Measurements from ENCODE around the gene NFATC1.

The NFATC1 gene

DNA sequence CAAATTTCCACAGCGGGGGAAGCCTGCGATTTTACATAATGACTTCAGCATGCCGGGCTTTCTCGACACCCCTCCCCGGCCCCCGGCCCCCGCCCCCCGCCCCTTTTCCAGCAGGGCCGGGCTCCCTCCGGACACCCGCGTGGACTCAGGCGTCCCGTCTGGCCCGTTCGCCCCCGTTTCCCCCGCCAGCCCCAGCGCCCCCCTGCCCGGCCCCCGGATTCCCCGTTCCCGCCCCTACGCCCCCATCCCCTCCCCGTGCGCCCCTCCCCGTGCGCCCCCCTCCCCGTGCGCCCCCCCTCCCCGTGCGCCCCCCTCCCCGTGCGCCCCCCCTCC, 456 bp upstream of the NFATC1 start:
- Histone ChIP-seq H3K4me3 (ENCODE audit: control insufficient read depth in 1 of 7, extremely low read depth in 1 of 7, insufficient read depth in 4 of 7, low read depth in 2 of 7, low read length in 6 of 7) (peak overlapping the region in 5 of 7 experiments; percentile 47 to 71 (median 60)), H3K9me3 (ENCODE audit: control extremely low read depth in 1 of 5, control insufficient read depth in 4 of 5, insufficient read depth in 2 of 5, low read depth in 1 of 5, low read length in 4 of 5) (no peaks in the 10 kb centered on the region), H3K27ac (ENCODE audit: insufficient read depth in 1 of 2, low read depth in 1 of 2, low read length in 2 of 2, poor library complexity in 1 of 2, severe bottlenecking in 2 of 2) (no peak overlapping the region), H3K27me3 (replicated peaks in 2 of 5; ENCODE audit: control insufficient read depth in 4 of 5, insufficient read depth in 5 of 5, low read length in 4 of 5) (peaks cover 0 to 25% (median 10%) of the 10 kb centered on the region in 5 experiments), H3K4me1 (ENCODE audit: control extremely low read depth in 1 of 4, control insufficient read depth in 4 of 4, insufficient read depth in 4 of 4, low read length in 3 of 4) (peaks cover 0 to 63% (median 53%) of the 10 kb centered on the region in 4 experiments), H3K36me3 (ENCODE audit: control insufficient read depth in 4 of 4, insufficient read depth in 4 of 4, low read length in 3 of 4) (no peaks in the 10 kb centered on the region)
- WGBS (ENCODE audit: insufficient coverage): 0% methylated on average over 2 of the region's 34 CpGs
- ChIA-PET CTCF (interaction anchor here (1.3 kb wide), 1 partner anchor 20 kb away, joined by 4 read pairs; no protein-coding TSS in a partner anchor), POLR2A (interaction anchor here (0.6 to 2.1 kb wide), 5 partner anchors 10 to 284 kb away, joined by 3 to 8 read pairs (median 4); partner anchors contain the start of gene CTDP1)
- no peak for DNase-seq

DNA sequence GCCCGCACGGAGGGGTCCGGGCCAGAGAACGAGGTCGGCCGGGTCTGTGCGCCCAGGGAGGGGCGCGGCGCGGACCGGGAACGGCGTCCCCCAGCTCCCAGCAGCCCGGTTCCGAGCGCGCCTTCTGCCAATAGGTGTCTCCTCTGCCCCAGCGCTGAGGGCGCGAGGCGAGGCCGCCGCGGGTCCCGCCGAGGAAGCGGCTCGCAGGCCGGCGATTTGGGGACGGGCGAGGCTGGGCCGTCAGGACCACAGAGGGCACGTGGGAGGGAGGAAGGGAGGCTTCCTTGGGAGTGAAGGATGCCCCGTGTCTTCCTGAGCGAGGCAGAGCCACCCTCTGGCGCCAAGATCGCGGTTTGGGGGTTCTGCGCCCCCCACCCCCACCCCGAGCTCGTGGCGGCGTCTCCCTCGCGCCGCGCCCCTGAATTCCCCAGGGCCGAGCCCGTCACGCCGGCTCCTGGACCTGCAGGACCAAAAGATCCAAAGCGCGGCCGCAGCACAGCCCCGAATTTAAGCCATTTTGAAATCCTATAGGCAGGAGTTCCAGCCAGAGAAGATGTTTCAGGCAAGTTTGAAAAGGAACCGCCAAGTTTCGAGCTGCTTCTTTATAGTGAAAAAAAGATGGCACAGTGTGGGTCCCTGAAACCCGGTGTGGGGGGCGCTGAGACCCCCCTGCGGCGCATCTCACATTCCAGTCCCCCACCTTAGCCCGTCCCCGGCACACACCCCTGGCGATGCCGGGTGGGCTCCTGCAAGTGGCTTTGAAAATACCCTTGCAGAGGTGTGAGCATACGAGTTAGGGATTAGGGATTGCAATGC, 909 bp downstream of the NFATC1 start:
- CTCF ChIA-PET: interaction anchor here (0.9 to 2.0 kb wide), 13 partner anchors 9 to 131 kb away, joined by 3 to 7 read pairs (median 3); no protein-coding TSS in a partner anchor
- H3K9me3 ChIP-seq (ENCODE audit: control extremely low read depth in 1 of 5, control insufficient read depth in 4 of 5, insufficient read depth in 2 of 5, low read depth in 1 of 5, low read length in 4 of 5): no peaks in the 10 kb centered on the region
- POLR2A ChIA-PET: interaction anchor here (0.5 to 2.1 kb wide), 5 partner anchors 9 to 284 kb away, joined by 3 to 8 read pairs (median 3); partner anchors contain the start of gene CTDP1
- H3K27me3 ChIP-seq (replicated peaks in 2 of 5; ENCODE audit: control insufficient read depth in 4 of 5, insufficient read depth in 5 of 5, low read length in 4 of 5): peaks cover 0 to 17% (median 10%) of the 10 kb centered on the region in 5 experiments
- H3K27ac ChIP-seq (ENCODE audit: insufficient read depth in 1 of 2, low read depth in 1 of 2, low read length in 2 of 2, poor library complexity in 1 of 2, severe bottlenecking in 2 of 2): no peak overlapping the region
- 15% methylated on average over 56 of the region's 68 CpGs for WGBS (ENCODE audit: insufficient coverage)
- H3K4me1 ChIP-seq (ENCODE audit: control extremely low read depth in 1 of 4, control insufficient read depth in 4 of 4, insufficient read depth in 4 of 4, low read length in 3 of 4): peaks cover 0 to 71% (median 60%) of the 10 kb centered on the region in 4 experiments
- H3K4me3 ChIP-seq (ENCODE audit: control insufficient read depth in 1 of 7, extremely low read depth in 1 of 7, insufficient read depth in 4 of 7, low read depth in 2 of 7, low read length in 6 of 7): peak overlapping the region; percentile 49 to 82 (median 63)
- H3K36me3 ChIP-seq (ENCODE audit: control insufficient read depth in 4 of 4, insufficient read depth in 4 of 4, low read length in 3 of 4): no peaks in the 10 kb centered on the region
- peak in 1 of 3 donors; percentile 51 for DNase-seq

DNA sequence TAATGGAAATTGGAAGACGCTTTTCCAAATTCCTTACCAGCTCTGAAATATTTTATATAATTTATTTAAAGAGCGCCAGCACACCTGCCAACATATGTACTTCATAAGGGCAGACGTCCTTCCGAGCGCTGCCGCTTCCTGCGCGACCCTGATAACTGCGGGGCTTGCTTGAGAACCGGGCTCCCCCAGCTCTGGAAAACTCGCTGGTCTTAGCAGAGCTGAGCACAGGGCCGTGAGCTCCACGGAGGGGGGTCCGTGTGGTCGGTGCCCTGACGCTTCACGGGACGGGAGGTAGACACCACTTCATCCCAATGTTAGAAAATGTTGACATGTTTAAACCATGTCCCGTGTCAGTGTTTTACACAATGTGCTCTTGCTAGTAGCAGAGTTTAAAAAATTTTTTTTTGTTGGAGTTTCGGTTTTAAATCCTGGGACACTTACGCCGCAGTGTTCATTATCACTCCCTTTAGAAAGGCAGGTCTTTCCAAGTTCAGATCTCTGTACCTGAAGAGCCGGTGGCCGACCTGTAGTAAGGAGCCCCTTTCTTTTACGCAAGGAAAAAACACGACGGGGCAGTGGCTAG, 1.6 kb downstream of the NFATC1 start:
- POLR2A ChIA-PET: interaction anchor here (0.5 to 2.1 kb wide), 3 partner anchors 8 to 283 kb away, joined by 3 to 8 read pairs (median 3); no protein-coding TSS in a partner anchor
- no peak overlapping the region for H3K27ac ChIP-seq (ENCODE audit: insufficient read depth in 1 of 2, low read depth in 1 of 2, low read length in 2 of 2, poor library complexity in 1 of 2, severe bottlenecking in 2 of 2)
- WGBS (ENCODE audit: insufficient coverage): 98% methylated on average over 19 of the region's 27 CpGs
- no peak for DNase-seq
- H3K4me3 ChIP-seq (ENCODE audit: control insufficient read depth in 1 of 7, extremely low read depth in 1 of 7, insufficient read depth in 4 of 7, low read depth in 2 of 7, low read length in 6 of 7): peak overlapping the region in 5 of 7 experiments; percentile 49 to 82 (median 71)
- H3K27me3 ChIP-seq (replicated peaks in 2 of 5; ENCODE audit: control insufficient read depth in 4 of 5, insufficient read depth in 5 of 5, low read length in 4 of 5): peaks cover 0 to 11% (median 7%) of the 10 kb centered on the region in 5 experiments
- H3K9me3 ChIP-seq (ENCODE audit: control extremely low read depth in 1 of 5, control insufficient read depth in 4 of 5, insufficient read depth in 2 of 5, low read depth in 1 of 5, low read length in 4 of 5): no peaks in the 10 kb centered on the region
- CTCF ChIA-PET: interaction anchor here (0.9 to 2.0 kb wide), 12 partner anchors 8 to 131 kb away, joined by 3 to 7 read pairs (median 3); no protein-coding TSS in a partner anchor
- H3K36me3 ChIP-seq (ENCODE audit: control insufficient read depth in 4 of 4, insufficient read depth in 4 of 4, low read length in 3 of 4): peaks cover 0 to 2% (median 0%) of the 10 kb centered on the region in 4 experiments
- peaks cover 0 to 73% (median 66%) of the 10 kb centered on the region in 4 experiments for H3K4me1 ChIP-seq (ENCODE audit: control extremely low read depth in 1 of 4, control insufficient read depth in 4 of 4, insufficient read depth in 4 of 4, low read length in 3 of 4)

DNA sequence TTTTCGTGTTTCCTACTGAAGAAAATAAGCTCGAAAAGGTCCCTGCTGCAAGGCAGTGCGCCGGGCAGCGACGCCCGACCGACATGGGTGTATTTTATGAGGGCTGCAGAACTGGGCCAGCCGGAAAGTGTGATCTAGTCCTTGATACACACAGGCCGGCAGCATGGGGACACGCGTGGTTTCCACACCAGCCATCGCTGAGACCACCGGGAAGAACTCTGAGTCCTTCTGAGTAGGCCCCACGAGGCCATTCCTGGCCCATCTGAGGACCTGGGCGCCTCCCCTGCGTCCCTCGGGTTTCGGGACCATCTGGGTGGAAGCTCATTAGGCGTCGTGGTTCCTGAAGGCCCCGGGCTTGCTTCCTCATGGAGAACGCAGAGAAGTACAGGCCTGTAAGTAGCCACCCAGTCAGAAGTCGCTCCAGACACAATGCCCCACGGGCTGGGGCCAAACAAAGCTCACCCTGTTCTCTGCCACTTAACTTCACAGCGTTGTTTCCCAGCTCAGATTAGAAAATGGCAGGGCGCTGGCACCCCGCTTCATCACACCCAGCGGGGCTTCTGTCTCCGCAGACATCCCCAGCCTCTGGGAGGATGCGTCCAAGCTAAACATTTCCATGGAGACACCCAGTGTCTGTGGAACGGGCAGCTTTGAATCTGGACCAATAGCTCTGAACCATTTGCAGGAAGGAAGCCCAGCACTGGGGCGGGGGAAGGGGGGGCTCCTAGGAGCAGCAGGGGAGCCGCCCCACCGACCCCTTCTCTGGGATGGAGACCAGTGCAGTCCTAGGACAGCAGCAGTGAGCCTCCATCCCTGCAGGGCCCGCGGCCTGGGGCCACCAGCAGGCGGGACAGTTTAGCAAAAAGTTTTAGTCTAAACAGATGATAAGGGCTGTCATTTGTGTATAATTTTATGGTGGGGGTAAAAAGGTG, 2.4 kb downstream of the NFATC1 start:
- 92% methylated on average over 37 of the region's 38 CpGs for WGBS (ENCODE audit: insufficient coverage)
- Histone ChIP-seq H3K4me3 (ENCODE audit: control insufficient read depth in 1 of 7, extremely low read depth in 1 of 7, insufficient read depth in 4 of 7, low read depth in 2 of 7, low read length in 6 of 7) (peak overlapping the region in 3 of 7 experiments; percentile 4 to 76 (median 54)), H3K9me3 (ENCODE audit: control extremely low read depth in 1 of 5, control insufficient read depth in 4 of 5, insufficient read depth in 2 of 5, low read depth in 1 of 5, low read length in 4 of 5) (no peaks in the 10 kb centered on the region), H3K27me3 (replicated peaks in 2 of 5; ENCODE audit: control insufficient read depth in 4 of 5, insufficient read depth in 5 of 5, low read length in 4 of 5) (peaks cover 0 to 7% (median 3%) of the 10 kb centered on the region in 5 experiments), H3K4me1 (ENCODE audit: control extremely low read depth in 1 of 4, control insufficient read depth in 4 of 4, insufficient read depth in 4 of 4, low read length in 3 of 4) (peaks cover 4 to 73% (median 68%) of the 10 kb centered on the region in 4 experiments), H3K27ac (ENCODE audit: insufficient read depth in 1 of 2, low read depth in 1 of 2, low read length in 2 of 2, poor library complexity in 1 of 2, severe bottlenecking in 2 of 2) (no peak overlapping the region), H3K36me3 (ENCODE audit: control insufficient read depth in 4 of 4, insufficient read depth in 4 of 4, low read length in 3 of 4) (peaks cover 0 to 2% (median 0%) of the 10 kb centered on the region in 4 experiments)
- POLR2A ChIA-PET: no interaction called here
- CTCF ChIA-PET: interaction anchor here (1.2 to 2.0 kb wide), 3 partner anchors 16 to 38 kb away, joined by 3 to 6 read pairs (median 5); no protein-coding TSS in a partner anchor
- DNase-seq: no peak

DNA sequence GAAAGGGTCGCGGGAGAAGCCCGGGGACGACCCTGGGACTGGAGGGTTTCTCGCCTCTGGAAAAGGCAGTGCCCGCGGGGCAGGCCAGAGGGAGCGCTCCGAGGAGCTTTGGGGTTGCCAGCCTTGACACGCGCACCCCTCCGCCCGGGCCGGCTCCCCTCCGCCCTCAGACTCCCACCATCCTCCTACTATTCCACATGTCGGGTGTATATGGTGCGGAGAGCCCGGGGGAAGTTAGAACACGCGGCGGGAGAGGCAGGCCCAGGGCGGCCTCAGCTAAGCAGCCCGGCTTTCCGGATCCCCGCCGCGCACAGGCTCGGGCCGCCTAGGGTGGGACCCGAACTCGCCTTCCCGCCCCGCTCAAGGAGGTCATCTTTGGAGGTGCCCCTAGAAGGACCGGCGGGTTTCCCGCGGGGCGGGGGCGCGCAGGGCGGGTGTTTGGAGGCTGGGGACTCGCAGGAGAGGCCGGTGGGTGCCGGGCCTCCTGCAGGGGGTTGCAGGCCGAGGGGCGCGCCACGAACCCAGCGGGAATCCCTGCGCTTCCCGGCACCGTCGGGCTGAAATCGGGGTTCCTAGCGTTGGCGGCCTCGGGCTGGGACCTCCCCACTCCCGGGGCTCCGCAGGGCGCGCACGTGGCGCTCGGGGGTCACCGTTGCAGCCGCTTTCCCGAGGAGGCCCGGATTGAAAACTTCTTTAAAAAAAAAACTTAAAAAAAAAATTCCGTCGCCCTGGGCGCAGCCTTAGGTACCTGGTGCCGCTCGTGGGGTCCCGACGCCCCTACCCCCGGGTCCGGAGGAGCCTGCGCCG, 3.7 kb downstream of the NFATC1 start:
- no peaks in the 10 kb centered on the region for H3K9me3 ChIP-seq (ENCODE audit: control extremely low read depth in 1 of 5, control insufficient read depth in 4 of 5, insufficient read depth in 2 of 5, low read depth in 1 of 5, low read length in 4 of 5)
- peak overlapping the region; percentile 48 to 76 (median 54) for H3K4me3 ChIP-seq (ENCODE audit: control insufficient read depth in 1 of 7, extremely low read depth in 1 of 7, insufficient read depth in 4 of 7, low read depth in 2 of 7, low read length in 6 of 7)
- peaks cover 10 to 77% (median 72%) of the 10 kb centered on the region in 4 experiments for H3K4me1 ChIP-seq (ENCODE audit: control extremely low read depth in 1 of 4, control insufficient read depth in 4 of 4, insufficient read depth in 4 of 4, low read length in 3 of 4)
- peaks cover 0 to 6% (median 0%) of the 10 kb centered on the region in 5 experiments for H3K27me3 ChIP-seq (replicated peaks in 2 of 5; ENCODE audit: control insufficient read depth in 4 of 5, insufficient read depth in 5 of 5, low read length in 4 of 5)
- peaks cover 0 to 2% (median 0%) of the 10 kb centered on the region in 4 experiments for H3K36me3 ChIP-seq (ENCODE audit: control insufficient read depth in 4 of 4, insufficient read depth in 4 of 4, low read length in 3 of 4)
- ChIA-PET POLR2A (no interaction called here), CTCF (interaction anchor here (1.0 to 1.2 kb wide), 2 partner anchors 11 to 17 kb away, joined by 3 read pairs; no protein-coding TSS in a partner anchor)
- peak overlapping the region in 1 of 2 experiments; percentile 34 for H3K27ac ChIP-seq (ENCODE audit: insufficient read depth in 1 of 2, low read depth in 1 of 2, low read length in 2 of 2, poor library complexity in 1 of 2, severe bottlenecking in 2 of 2)
- DNase-seq: peak in 1 of 3 donors; percentile 37
- WGBS (ENCODE audit: insufficient coverage): under 1% methylated on average over 63 of the region's 79 CpGs
